ENCODE results near the gene ACTRT3. TPM values are rescaled to one million over a fixed set of nuclear protein-coding genes. Genes with fewer than 3 reads are reported as not detected.

ACTRT3 gene
- 1 to 10 TPM in 1 of 2 donors, under 1 TPM in 1; 0.30 to 1.4 TPM for total RNA-seq

- Histone ChIP-seq H3K27ac (peak within 1 kb of the TSS; percentile 86 to 97), H3K36me3 (peaks cover 5% of the 10 kb centered on the region), H3K9me3 (no peaks in the 10 kb centered on the region), H3K4me1 (peaks cover 0 to 8% of the 10 kb centered on the region in 2 donors), H3K4me3 (peak within 1 kb of the TSS; percentile 65), H3K27me3 (no peaks in the 10 kb centered on the region)
- no peak for TF ChIP-seq CTCF (IDR thresholded peaks at IDR 0.05)
- peak; percentile 67 for DNase-seq (ENCODE audit: low spot score)
Measured at GRCh38 chr3:169769287-169770181, at the start of gene ACTRT3. TSS of gene ACTRT3 (minus strand) at chr3:169769561. CDS start at chr3:169769520, 41 bp downstream.

- H3K27me3 ChIP-seq, result no peaks in the 10 kb centered on the region
- no peak for TF ChIP-seq CTCF (IDR thresholded peaks at IDR 0.05)
- peaks cover 0 to 5% of the 10 kb centered on the region in 2 donors for H3K4me1 ChIP-seq
- DNase-seq (ENCODE audit: low spot score), result no peak
- H3K9me3 ChIP-seq, result peaks cover 0 to 10% of the 10 kb centered on the region in 2 donors
- no peak overlapping the region for H3K4me3 ChIP-seq
- no peaks in the 10 kb centered on the region for H3K36me3 ChIP-seq
- H3K27ac ChIP-seq, result no peak overlapping the region
Measured at GRCh38 chr3:169818316-169818715, 49.0 kb upstream of the ACTRT3 start.

GRCh38 chr3:169815590-169816150, 46.3 kb upstream of the ACTRT3 start:
- Histone ChIP-seq H3K27me3 (no peaks in the 10 kb centered on the region), H3K27ac (no peak overlapping the region), H3K9me3 (peaks cover 0 to 10% of the 10 kb centered on the region in 2 donors), H3K4me1 (peaks cover 0 to 15% of the 10 kb centered on the region in 2 donors), H3K36me3 (no peaks in the 10 kb centered on the region), H3K4me3 (no peak overlapping the region)
- no peak for DNase-seq (ENCODE audit: low spot score)
- no peak for TF ChIP-seq CTCF (IDR thresholded peaks at IDR 0.05)

GRCh38 chr3:169813757-169814517, 44.6 kb upstream of the ACTRT3 start:
- DNase-seq (ENCODE audit: low spot score), result no peak
- Histone ChIP-seq H3K27ac (no peak overlapping the region), H3K4me1 (peaks cover 0 to 15% of the 10 kb centered on the region in 2 donors), H3K36me3 (no peaks in the 10 kb centered on the region), H3K4me3 (peak overlapping the region; percentile 7 to 69), H3K27me3 (no peaks in the 10 kb centered on the region), H3K9me3 (peaks cover 0 to 10% of the 10 kb centered on the region in 2 donors)
- TF ChIP-seq CTCF (IDR thresholded peaks at IDR 0.05), result no peak

GRCh38 chr3:169813278-169813677, 43.9 kb upstream of the ACTRT3 start:
- H3K27ac ChIP-seq, result no peak overlapping the region

More at GRCh38 chr3:169813278-169813677, 43.9 kb upstream of the ACTRT3 start:
- H3K27me3 ChIP-seq, result no peaks in the 10 kb centered on the region
- TF ChIP-seq CTCF (IDR thresholded peaks at IDR 0.05), result no peak
- no peak for DNase-seq (ENCODE audit: low spot score)
- H3K4me3 ChIP-seq, result peak overlapping the region; percentile 55 to 69
- H3K9me3 ChIP-seq, result peaks cover 0 to 10% of the 10 kb centered on the region in 2 donors
- peaks cover 0 to 15% of the 10 kb centered on the region in 2 donors for H3K4me1 ChIP-seq
- no peaks in the 10 kb centered on the region for H3K36me3 ChIP-seq
